ENCODE results near the gene USP3.

USP3 gene

DNA sequence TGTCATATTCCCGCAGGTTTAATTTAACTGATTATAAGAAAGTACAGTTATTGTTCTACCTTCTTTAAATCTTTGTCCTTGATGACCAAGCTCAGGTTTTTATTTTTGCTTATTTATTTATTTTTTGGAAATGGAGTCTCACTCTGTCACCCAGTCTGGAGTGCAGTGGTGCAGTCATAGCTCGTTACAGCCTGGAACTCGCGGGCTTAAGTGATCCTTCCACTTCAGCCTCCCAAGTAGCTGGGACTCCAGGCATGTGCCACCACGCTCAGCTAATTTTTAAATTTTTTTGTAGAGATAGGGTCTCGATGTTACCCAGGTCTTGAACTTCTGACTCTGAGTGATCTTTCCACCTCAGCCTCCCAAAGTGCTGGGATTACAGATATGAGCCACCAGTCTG, 8.9 kb downstream of the USP3 start:
- no peak for TF ChIP-seq EZH2phosphoT487 (IDR thresholded peaks at IDR 0.05; ENCODE audit: low read length)
- no peak for TF ChIP-seq EZH2 (optimal IDR thresholded peaks at IDR 0.05; ENCODE audit: low read depth, low read length)
- TF ChIP-seq, protein P1, sequence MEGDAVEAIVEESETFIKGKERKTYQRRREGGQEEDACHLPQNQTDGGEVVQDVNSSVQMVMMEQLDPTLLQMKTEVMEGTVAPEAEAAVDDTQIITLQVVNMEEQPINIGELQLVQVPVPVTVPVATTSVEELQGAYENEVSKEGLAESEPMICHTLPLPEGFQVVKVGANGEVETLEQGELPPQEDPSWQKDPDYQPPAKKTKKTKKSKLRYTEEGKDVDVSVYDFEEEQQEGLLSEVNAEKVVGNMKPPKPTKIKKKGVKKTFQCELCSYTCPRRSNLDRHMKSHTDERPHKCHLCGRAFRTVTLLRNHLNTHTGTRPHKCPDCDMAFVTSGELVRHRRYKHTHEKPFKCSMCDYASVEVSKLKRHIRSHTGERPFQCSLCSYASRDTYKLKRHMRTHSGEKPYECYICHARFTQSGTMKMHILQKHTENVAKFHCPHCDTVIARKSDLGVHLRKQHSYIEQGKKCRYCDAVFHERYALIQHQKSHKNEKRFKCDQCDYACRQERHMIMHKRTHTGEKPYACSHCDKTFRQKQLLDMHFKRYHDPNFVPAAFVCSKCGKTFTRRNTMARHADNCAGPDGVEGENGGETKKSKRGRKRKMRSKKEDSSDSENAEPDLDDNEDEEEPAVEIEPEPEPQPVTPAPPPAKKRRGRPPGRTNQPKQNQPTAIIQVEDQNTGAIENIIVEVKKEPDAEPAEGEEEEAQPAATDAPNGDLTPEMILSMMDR (IDR thresholded peaks at IDR 0.05; ENCODE audit: low read length) = no peak
- no peaks in the 10 kb centered on the region for H3K9me3 ChIP-seq (replicated peaks; ENCODE audit: insufficient read depth, low read length)
- no peak for DNase-seq
- H3K4me2 ChIP-seq (ENCODE audit: low read depth, low read length) = no peak overlapping the region
- H3K9ac ChIP-seq (ENCODE audit: low read length) = no peak overlapping the region
- peaks cover 60% of the 10 kb centered on the region for H4K20me1 ChIP-seq (ENCODE audit: insufficient read depth, low read length)
- H3K4me1 ChIP-seq (ENCODE audit: low read length) = peaks cover 47% of the 10 kb centered on the region
- H3K9me2 ChIP-seq (replicated peaks; ENCODE audit: insufficient read depth, low read length) = no peaks in the 10 kb centered on the region
- no peak overlapping the region for H2AFZ ChIP-seq (ENCODE audit: low read length)
- peaks cover 99% of the 10 kb centered on the region for H3K79me2 ChIP-seq (ENCODE audit: low read length)
- no peak overlapping the region for H3K4me3 ChIP-seq (ENCODE audit: low read length)
- no peak overlapping the region for H3K27ac ChIP-seq (ENCODE audit: low read length)
- H3K36me3 ChIP-seq (replicated peaks; ENCODE audit: insufficient read depth, low read length) = no peaks in the 10 kb centered on the region
- no peaks in the 10 kb centered on the region for H3K27me3 ChIP-seq (replicated peaks; ENCODE audit: insufficient read depth, low read length)
- H3F3A ChIP-seq (ENCODE audit: insufficient read depth, low read length) = 0 out of 2 replicates have a peak, but pooled peaks cover 3% of the 10 kb centered on the region

DNA sequence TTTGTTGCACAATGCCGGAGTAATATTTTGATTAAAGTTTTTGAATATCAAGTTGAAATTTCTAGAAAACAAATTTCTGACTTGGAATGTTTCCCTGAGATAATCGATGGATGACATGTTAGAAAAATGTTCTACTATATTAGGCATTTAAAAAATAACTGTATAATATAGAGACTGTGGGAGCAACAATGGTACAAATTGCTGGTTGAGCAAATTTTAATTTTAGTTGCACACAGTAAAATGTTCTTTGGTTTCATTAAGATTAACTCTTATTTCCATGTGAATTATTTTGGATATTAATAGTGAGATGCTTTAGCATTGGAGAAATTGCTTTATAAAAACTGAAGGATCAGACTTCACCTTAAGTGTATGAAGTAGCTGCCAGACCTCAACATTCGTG, 9.3 kb downstream of the USP3 start:
- Histone ChIP-seq H3K79me2 (ENCODE audit: low read length) (peaks cover 99% of the 10 kb centered on the region), H3K27me3 (replicated peaks; ENCODE audit: insufficient read depth, low read length) (no peaks in the 10 kb centered on the region), H3K9me2 (replicated peaks; ENCODE audit: insufficient read depth, low read length) (no peaks in the 10 kb centered on the region), H3K27ac (ENCODE audit: low read length) (no peak overlapping the region), H3K9me3 (replicated peaks; ENCODE audit: insufficient read depth, low read length) (no peaks in the 10 kb centered on the region), H3K4me1 (ENCODE audit: low read length) (peaks cover 43% of the 10 kb centered on the region), H4K20me1 (ENCODE audit: insufficient read depth, low read length) (peaks cover 57% of the 10 kb centered on the region), H3K36me3 (replicated peaks; ENCODE audit: insufficient read depth, low read length) (no peaks in the 10 kb centered on the region), H3K4me2 (ENCODE audit: low read depth, low read length) (no peak overlapping the region), H3K9ac (ENCODE audit: low read length) (no peak overlapping the region), H3F3A (ENCODE audit: insufficient read depth, low read length) (0 out of 2 replicates have a peak, but pooled peaks cover 3% of the 10 kb centered on the region), H3K4me3 (ENCODE audit: low read length) (no peak overlapping the region), H2AFZ (ENCODE audit: low read length) (no peak overlapping the region)
- no peak for TF ChIP-seq EZH2phosphoT487 (IDR thresholded peaks at IDR 0.05; ENCODE audit: low read length)
- no peak for TF ChIP-seq EZH2 (optimal IDR thresholded peaks at IDR 0.05; ENCODE audit: low read depth, low read length)
- no peak for DNase-seq

DNA sequence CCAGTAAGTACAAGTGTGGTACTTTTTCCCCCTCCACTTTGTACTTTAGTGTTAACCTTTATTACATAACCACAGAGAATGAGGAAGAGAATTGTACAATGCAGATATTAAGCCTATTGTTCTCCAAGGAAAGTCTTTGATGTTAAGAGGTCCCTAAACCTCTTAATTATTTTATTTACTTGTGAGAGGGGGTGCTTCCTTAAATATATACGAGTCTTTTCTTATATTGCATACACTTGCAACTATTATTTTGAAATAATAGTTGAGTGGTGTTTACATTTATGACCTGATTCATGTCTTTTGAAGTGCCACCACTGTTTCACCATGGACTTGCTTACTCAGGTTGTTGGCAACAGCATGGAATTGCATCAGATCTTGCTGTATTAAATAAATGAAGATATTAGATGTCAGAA, 10.1 kb downstream of the USP3 start:
- TF ChIP-seq, protein P1 (IDR thresholded peaks at IDR 0.05; ENCODE audit: low read length) = no peak
- TF ChIP-seq EZH2 (optimal IDR thresholded peaks at IDR 0.05; ENCODE audit: low read depth, low read length) = no peak
- no peak for TF ChIP-seq EZH2phosphoT487 (IDR thresholded peaks at IDR 0.05; ENCODE audit: low read length)
- Histone ChIP-seq H3K27me3 (replicated peaks; ENCODE audit: insufficient read depth, low read length) (no peaks in the 10 kb centered on the region), H3K9ac (ENCODE audit: low read length) (no peak overlapping the region), H3K27ac (ENCODE audit: low read length) (no peak overlapping the region), H3F3A (ENCODE audit: insufficient read depth, low read length) (0 out of 2 replicates have a peak, but pooled peaks cover 3% of the 10 kb centered on the region), H3K36me3 (replicated peaks; ENCODE audit: insufficient read depth, low read length) (no peaks in the 10 kb centered on the region), H3K9me2 (replicated peaks; ENCODE audit: insufficient read depth, low read length) (no peaks in the 10 kb centered on the region), H3K4me2 (ENCODE audit: low read depth, low read length) (no peak overlapping the region), H3K4me1 (ENCODE audit: low read length) (peaks cover 43% of the 10 kb centered on the region), H3K4me3 (ENCODE audit: low read length) (no peak overlapping the region), H2AFZ (ENCODE audit: low read length) (no peak overlapping the region), H3K9me3 (replicated peaks; ENCODE audit: insufficient read depth, low read length) (no peaks in the 10 kb centered on the region), H4K20me1 (ENCODE audit: insufficient read depth, low read length) (peaks cover 57% of the 10 kb centered on the region), H3K79me2 (ENCODE audit: low read length) (peaks cover 99% of the 10 kb centered on the region)
- no peak for DNase-seq

DNA sequence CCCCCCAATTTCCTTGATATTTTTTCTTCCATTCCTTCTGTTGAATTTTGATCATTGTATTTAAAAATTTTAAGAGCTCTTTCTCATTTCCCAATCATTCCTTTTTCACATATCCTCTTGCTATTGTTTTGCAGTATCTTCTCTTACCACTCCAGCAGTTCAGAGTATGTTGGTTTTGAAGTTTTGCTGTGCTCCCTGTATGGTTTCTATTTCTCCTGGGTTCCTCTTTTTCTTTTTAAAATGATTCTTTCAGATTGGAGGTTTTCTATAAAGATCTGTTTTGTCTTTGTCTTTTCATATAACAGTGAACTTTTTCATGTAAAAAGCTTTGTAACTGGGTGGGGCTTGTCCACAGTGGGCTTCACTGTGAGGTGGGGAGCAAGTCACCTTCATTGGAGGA, 12.8 kb downstream of the USP3 start:
- Histone ChIP-seq H3K36me3 (replicated peaks; ENCODE audit: insufficient read depth, low read length) (no peaks in the 10 kb centered on the region), H3K9me3 (replicated peaks; ENCODE audit: insufficient read depth, low read length) (no peaks in the 10 kb centered on the region), H3K27ac (ENCODE audit: low read length) (no peak overlapping the region), H3K9me2 (replicated peaks; ENCODE audit: insufficient read depth, low read length) (no peaks in the 10 kb centered on the region), H3K27me3 (replicated peaks; ENCODE audit: insufficient read depth, low read length) (no peaks in the 10 kb centered on the region), H3K4me1 (ENCODE audit: low read length) (peaks cover 25% of the 10 kb centered on the region), H3F3A (ENCODE audit: insufficient read depth, low read length) (0 out of 2 replicates have a peak, but pooled peaks cover 3% of the 10 kb centered on the region), H3K9ac (ENCODE audit: low read length) (no peak overlapping the region), H4K20me1 (ENCODE audit: insufficient read depth, low read length) (peaks cover 67% of the 10 kb centered on the region), H2AFZ (ENCODE audit: low read length) (no peak overlapping the region), H3K79me2 (ENCODE audit: low read length) (peaks cover 99% of the 10 kb centered on the region), H3K4me3 (ENCODE audit: low read length) (no peak overlapping the region), H3K4me2 (ENCODE audit: low read depth, low read length) (peak overlapping the region; percentile 8; the same call in 1 of the 2 replicates)
- no peak for DNase-seq
- TF ChIP-seq EZH2 (optimal IDR thresholded peaks at IDR 0.05; ENCODE audit: low read depth, low read length) (no peak), EZH2phosphoT487 (IDR thresholded peaks at IDR 0.05; ENCODE audit: low read length) (no peak)
- TF ChIP-seq, protein P1 (IDR thresholded peaks at IDR 0.05; ENCODE audit: low read length) = no peak

Measured in MM.1S (cell line).